Fibroblast of skin of scalp (primary cell): ENCODE data around the gene GOLGA3. TPM values are rescaled to one million over a fixed set of nuclear protein-coding genes. Genes with fewer than 3 reads are reported as not detected.
"Not testable (repeated sequence)": the region's sequence is repeated elsewhere in the genome, so short reads cannot be mapped to it uniquely, and the experiment has no call there.

Experiments
- DNase-seq: peaks from one replicate; pipeline ENCODE4 v3.0.0-alpha.2; 2013
- polyA plus RNA-seq, 2 experiments: library from polyadenylated mRNA; unstranded; fragments of 120-200 nt; gene quantifications; one replicate each; pipeline ENCODE4 v1.2.1, GENCODE V29; 2013; ENCODE audit not compliant: insufficient read length in 2 of 2

GOLGA3 gene, protein sequence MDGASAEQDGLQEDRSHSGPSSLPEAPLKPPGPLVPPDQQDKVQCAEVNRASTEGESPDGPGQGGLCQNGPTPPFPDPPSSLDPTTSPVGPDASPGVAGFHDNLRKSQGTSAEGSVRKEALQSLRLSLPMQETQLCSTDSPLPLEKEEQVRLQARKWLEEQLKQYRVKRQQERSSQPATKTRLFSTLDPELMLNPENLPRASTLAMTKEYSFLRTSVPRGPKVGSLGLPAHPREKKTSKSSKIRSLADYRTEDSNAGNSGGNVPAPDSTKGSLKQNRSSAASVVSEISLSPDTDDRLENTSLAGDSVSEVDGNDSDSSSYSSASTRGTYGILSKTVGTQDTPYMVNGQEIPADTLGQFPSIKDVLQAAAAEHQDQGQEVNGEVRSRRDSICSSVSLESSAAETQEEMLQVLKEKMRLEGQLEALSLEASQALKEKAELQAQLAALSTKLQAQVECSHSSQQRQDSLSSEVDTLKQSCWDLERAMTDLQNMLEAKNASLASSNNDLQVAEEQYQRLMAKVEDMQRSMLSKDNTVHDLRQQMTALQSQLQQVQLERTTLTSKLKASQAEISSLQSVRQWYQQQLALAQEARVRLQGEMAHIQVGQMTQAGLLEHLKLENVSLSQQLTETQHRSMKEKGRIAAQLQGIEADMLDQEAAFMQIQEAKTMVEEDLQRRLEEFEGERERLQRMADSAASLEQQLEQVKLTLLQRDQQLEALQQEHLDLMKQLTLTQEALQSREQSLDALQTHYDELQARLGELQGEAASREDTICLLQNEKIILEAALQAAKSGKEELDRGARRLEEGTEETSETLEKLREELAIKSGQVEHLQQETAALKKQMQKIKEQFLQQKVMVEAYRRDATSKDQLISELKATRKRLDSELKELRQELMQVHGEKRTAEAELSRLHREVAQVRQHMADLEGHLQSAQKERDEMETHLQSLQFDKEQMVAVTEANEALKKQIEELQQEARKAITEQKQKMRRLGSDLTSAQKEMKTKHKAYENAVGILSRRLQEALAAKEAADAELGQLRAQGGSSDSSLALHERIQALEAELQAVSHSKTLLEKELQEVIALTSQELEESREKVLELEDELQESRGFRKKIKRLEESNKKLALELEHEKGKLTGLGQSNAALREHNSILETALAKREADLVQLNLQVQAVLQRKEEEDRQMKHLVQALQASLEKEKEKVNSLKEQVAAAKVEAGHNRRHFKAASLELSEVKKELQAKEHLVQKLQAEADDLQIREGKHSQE (N-terminal part only)
- polyA plus RNA-seq (2013, experiment 1 of 2; ENCODE audit: insufficient read length): 68.8 TPM
- 60.8 TPM for polyA plus RNA-seq (2013, experiment 2 of 2; ENCODE audit: insufficient read length)

DNA sequence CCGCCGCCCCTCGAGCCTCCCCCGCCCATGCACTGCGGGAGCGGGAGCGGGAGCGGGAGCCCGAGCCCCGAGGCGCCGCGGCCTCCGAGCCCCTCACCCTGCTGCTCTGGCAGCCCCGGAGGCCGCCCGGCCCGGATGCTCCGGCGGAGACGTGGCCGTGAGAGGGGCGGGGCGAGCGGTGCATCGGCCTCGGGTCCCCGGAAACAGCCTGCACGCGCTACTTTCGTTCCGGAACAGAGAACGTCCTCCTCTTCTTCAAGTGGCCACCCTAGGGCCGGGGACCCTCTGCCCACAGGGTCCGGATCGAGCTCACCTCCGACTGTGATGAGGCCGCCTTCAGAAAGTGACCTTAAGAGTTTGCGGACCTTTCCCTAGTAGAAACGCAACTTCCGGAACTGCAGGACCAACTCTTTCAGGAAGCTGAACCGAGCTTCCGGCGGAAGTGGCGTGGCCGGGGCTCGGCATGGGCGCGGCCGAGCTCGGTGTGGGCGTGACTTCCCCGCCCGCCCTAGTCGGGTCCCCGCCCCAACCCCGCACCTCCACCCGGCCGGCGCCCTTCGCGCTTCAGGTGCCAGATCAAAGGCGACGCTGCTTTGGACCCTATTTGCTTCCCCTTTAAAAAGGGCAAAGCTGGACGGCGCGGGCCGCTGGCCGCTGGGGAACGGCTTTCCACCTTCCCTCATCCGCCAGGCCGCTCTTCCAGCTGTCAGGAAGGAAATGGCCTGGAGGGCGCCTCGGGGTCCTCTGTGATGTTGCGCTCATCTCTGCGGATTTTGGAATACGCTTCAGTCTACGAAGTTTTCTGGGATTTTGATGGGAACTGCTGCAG, at the start of gene GOLGA3:
TSS of gene GOLGA3 (minus strand) at position 164 of the 829 bp plus-strand sequence. CDS start 6,741 bp downstream, outside the sequence.
- peak; percentile 96 for DNase-seq

DNA sequence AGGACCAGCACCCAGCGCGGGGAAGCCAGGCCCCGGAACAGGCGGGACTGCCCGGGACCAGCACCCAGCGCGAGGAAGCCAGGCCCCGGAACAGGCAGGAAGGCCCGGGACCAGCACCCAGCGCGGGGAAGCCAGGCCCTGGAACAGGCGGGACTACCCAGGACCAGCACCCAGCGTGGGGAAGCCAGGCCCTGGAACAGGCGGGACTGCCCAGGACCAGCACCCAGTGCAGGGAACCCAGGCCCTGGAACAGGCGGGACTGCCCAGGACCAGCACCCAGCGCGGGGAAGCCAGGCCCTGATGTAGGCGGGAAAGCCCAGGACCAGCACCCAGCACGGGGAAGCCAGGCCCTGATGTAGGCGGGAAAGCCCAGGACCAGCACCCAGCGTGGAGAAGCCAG, 46.0 kb upstream of the GOLGA3 start:
- not testable (repeated sequence) for DNase-seq

DNA sequence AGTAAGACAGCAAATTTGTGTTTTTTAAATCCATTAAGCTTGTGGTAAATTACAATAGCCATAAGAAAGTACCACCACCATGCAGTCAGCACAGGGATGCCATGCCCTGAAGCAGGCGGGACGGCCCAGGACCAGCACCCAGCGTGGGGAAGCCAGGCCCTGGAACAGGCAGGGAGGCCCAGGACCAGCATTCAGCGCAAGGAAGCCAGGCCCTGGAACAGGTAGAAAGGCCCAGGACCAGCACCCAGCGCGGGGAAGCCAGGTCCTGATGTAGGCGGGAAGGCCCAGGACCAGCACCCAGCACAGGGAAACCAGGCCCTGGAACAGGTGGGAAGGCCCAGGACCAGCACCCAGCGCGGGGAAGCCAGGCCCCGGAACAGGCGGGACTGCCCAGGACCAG, 45.5 kb upstream of the GOLGA3 start:
- DNase-seq: no peak

DNA sequence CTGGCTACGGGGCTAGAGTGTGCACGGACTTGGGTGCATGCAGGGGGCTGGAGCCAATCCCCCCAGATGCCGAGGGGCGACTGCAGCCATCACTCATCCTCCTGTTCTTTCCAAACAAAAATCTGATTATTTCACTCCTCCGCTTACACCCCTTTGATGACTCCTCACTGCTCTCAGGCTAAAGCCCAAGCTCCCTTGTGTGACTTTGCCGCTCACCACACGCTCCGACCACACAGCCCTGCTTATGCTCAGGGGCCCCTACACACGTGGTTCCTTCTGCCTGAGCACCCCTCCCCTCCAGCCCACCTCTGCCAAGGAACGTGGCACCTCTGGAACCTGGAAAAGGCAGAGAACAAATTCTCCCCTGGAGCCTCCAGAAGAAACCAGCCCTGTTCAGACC, 45.1 kb upstream of the GOLGA3 start:
- DNase-seq: no peak

DNA sequence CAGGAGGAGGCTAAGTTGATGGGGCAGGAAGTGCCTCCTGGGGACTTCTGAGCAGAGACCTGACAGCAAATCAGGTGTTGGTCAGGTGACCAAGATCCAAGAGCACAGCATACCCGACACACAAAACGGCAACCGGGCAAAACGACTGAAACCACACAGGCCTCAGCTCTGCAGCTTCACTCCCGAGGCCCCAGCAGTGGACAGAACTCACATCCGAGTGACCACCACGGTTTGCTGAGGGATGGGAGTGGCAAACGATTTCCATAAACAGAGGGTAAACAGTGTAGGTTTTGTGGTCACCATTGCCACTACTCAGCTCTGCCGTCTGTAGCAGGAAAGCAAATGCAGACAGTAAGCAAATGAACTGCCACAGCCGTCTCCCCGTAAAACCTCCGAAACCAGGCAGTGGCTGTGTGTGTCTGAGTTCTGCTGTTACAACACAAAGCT, 44.3 kb upstream of the GOLGA3 start:
- DNase-seq: no peak

DNA sequence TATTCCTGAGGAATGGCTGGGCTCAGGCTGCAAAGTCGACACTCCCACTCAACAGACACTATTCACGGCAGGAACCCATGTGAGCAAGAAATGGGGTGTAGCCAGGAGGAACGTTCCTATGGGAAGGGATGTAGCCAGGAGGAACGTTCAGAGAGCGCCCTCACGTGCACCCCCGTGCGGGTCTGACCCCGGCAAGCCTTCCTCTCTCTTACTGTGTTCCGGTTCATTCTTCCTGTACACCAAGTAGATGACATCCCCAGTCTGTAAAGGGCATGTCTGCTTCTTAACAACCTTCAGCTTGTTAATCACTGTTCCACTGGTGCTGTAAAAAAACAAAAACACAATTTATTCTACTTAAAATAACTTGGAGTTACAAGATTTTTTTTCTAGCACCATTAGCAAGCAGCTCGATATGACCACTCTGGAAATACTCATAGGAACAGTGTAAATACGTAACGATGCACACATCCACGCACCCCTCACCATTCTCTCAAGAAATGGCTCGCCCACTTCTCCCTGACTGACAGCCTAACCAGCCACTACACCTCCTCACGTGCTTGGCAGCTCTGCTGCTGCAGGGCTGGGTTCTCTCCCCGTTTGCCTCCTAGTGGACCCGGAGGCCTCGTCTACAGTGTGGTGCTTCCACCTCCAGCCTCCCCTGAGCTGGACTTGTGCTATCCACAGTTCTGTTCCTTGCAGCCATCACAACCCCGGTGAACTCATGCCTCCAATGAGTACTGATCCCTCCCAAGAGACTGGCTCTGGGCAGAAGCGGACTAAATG, 43.6 kb upstream of the GOLGA3 start:
- no peak for DNase-seq

DNA sequence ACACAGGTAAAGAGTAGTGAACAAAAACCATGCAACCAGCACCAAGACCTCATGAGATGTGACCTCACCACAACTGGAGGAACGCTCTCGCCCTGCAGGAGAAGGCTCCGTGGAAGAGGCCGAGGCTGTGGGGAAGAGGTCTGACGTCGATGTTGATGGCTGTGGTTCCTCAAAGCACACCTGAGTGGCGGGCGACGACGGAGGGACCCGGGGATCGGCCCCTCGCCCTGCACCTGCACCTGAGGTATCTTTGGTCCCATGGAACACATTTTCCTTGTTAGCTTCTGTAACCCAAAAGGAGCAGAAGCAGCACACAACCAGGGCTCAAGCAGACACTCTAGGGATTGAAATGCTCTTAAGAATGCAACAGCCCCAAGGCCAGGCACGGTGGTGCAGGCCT, 40.9 kb upstream of the GOLGA3 start:
- no peak for DNase-seq

DNA sequence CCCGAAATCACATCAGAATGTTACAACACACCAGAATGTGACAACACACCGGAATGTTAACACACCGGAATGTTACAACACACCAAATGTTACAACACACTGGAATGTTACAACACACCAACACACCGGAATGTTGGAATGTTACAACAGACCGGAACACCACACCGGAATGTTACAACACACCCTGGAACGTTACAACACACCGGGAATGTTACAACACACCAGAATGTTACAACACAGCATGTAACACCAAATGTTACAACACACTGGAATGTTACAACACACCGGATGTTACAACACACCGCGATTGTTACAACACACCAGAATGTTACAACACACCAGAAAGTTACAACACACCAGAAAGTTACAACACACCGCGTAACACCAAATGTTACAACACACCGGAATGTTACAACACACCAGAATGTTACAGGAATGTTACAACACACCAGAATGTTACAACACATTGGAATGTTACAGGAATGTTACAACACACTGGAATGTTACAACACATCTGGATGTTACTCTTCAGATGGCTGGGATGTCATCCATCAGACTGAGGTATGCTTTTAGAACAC, 37.7 kb upstream of the GOLGA3 start:
- peak; percentile 59 for DNase-seq

DNA sequence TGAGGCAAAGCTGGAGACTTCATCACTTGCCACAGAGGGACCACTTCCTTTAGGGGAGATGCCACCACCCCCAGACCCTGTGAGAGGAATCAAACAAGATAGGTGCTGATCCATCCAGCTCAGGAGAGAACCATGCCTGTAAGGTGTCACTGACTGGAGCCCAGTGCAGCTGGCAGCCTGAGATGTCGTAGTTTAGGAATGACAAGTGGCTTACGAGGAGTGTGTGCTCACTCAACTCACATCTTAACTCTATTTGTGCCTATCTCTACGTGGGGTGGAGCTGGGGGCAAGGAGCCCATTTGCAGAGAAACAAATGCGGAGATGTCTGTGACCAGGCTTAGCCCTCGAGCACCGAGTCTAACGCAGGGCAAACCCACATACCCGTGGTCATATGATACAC, 32.9 kb upstream of the GOLGA3 start:
- no peak for DNase-seq

DNA sequence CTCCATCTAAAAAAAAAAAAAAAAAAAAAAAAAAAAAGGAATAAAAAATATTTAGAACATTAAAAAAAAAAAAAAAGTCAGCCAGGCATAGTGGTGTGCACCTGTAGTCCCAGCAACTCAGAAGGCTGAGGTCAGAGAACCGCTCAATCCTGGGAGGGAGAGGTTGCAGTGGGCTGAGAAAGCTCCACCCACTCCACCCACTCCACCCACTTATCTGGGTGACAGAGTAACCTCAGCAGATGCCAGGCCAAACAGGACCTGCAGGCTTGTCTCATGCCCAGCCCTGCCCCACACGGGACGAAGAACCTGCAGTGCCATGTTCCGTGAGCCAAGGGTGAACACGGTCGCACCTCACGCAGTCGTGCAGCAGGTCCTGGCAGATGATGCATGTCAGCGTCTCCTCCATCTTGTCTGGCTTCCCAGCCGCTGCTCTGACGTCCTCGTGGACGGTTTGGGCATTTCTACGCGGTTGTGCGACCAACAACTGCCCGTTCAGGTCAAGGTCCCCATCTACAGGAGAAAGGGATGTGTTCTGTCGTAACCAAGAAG, 30.1 kb upstream of the GOLGA3 start:
- no peak for DNase-seq

DNA sequence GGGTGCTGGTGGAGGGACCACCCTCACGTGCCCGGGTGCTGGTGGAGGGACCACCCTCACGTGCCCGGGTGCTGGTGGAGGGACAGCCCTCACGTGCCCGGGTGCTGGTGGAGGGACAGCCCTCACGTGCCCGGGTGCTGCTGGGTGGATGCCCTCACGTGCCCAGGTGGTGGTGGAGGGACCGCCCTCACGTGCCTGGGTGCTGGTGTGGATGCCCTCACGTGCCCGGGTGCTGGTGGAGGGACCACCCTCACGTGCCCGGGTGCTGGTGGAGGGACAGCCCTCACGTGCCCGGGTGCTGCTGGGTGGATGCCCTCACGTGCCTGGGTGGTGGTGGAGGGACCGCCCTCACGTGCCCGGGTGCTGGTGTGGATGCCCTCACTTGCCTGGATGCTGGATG, 28.4 kb upstream of the GOLGA3 start:
- DNase-seq: not testable (repeated sequence)

DNA sequence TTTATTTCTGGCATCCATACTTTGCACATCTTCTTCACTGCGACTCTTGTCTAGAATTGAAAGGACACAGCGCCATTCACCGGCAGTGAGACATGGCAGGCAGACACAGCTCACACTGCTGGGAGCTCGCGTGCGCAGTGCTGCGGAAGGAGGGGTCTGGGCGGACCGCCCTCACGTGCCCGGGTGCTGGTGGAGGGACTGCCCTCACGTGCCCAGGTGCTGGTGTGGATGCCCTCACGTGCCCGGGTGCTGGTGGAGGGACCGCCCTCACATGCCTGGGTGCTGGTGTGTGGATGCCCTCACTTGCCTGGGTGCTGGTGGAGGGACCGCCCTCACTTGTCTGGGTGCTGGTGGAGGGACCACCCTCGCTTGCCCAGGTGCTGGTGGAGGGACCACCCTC, 27.9 kb upstream of the GOLGA3 start:
- DNase-seq: no peak

DNA sequence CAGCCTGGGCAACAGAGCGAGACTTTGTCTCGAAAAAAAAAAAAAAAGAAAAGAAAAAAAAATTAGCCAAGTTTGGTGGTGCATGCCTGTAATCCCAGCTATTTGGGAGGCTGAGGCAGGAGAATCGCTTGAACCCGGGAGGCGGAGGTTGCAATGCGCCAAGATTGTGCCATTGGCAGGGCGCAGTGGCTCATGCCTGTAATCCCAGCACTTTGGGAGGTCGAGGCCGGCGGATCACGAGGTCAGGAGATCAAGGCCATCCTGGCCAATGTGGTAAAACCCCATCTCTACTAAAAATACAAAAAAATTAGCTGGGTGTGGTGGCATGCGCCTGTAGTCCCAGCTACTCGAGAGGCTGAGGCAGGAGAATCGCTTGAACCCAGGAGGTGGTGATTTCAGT, 26.5 kb upstream of the GOLGA3 start:
- not testable (repeated sequence) for DNase-seq

DNA sequence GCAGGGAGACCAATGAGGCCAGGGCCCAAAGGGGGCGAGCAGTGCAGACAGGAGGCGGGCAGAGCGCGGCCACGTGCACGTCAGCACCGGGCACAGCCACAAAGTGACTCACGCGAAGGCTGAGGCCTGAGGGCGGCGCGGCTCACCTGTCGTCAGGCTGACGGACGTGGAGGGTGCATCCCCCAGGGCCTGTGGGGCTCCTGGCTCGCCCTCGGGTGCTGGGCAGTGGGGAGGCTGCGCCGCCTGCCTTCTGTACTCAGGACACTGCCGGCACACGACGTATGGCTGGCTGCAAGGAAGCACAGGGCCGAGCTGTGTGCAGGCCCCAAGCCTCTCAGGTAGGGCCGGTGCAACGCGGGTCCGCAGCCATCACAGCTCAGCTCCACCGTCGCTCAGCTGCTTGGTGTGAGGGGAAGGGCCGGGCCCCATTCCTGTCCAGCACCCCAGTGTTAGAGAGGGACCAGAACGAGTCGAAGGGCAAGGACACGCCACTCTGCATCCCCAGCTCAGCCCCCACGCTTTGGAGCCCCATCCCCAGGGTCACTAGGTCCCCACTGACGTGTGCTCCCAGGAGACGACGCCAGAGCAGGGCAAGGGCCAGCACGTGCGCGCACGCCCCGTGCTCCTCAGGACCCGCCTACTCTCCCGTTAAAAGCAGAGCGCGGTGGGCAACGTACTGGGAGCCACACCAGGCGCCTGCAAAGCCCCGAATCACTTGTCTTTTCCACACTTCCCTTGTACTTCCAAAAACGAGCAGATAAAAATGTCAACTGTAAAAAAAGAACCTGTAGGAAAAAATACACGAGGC, 24.8 kb upstream of the GOLGA3 start:
- DNase-seq: no peak

DNA sequence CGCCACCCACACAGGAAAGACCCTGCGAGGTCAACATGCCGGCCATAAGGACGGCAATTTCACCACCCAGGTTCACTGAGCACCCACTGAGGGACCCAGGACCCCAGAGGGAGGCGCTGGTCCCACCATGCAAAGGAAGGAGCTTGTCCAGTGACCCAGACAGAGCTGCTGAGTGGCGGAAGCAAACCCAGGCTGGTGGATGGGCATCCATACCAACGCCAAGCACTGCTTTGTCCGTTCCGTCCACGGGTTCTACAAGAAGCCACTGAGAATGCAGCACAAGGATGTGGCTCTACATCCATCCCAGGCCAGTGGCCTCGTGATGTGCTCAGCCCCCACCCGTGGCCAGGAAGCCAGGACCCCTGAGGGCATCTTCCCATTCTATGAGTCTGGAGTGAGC, 23.8 kb upstream of the GOLGA3 start:
- no peak for DNase-seq

DNA sequence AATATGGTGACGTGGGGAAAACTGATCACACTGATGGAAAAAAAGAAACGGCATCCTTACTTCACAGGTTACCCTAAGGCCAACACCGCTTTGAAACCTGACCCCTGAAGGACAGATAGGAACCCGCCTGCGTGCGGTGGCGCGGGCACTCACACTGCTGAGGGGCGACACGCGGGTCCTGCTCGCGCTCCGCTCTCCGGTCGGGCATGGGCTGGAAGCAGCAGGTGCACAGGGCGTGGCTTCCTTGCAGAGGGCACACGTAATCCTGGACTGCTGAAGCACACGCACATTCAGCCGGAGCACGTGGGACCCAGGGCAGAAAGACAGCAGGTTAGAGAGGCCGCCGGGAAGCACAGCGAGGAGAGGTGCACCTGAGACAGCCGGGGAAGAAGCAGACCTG, 22.8 kb upstream of the GOLGA3 start:
- DNase-seq: no peak

DNA sequence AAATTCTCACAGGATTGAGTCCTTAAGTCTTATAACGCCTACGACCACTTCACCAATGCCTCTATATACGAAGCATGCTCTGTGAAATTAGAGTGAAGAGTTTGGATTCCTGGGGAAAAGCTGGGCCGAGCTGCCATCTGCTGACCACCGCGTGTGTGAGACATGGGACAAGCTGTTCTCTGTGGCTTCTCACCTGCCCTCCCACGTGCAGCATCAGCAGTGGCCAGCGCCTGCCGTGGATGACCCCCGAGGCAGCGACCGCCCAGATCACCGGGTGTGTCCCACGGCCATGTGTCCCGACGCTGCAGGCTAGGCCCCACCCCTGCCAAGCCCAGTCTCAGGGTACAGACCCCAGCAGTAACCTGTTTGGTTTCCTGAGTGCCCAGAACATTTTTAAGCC, 21.6 kb upstream of the GOLGA3 start:
- DNase-seq: no peak

DNA sequence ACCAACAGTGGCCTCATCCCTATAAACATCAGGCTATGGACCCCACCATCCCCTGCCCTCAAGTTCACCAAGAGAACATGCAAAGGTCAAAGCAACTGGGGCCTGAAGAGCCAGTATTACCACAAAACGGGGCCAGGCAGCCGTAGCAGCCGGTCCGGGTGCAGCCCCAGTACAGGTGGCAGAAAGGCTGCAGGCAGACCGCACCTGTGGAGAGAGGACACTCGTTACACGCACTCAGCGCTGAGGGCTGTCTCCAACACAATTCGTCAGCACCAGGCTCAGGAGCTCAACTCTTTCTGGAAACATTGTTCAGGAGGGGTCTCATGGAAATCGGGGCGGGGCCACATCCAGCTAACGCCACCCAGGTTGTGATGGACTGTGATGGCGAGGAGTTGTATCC, 19.9 kb upstream of the GOLGA3 start:
- DNase-seq: no peak
